Stimulated activated CD8-positive, alpha-beta memory T cell treated with anti-CD3 and anti-CD28 coated beads, Interleukin-7, amount 100 ng/mL, for 48 hours (primary cell): ENCODE results near the gene RAMAC.
"Not testable (repeated sequence)": the region's sequence is repeated elsewhere in the genome, so short reads cannot be mapped to it uniquely, and the experiment has no call there.

Experiments used
- DNase-seq, 2 donors: peaks; one replicate each; pipeline ENCODE4 v3.0.0-alpha.2; 2020; ENCODE audit warnings: low read depth in 1 of 2; ENCODE audit errors: extremely low read depth in 1 of 2

RAMAC gene

DNA sequence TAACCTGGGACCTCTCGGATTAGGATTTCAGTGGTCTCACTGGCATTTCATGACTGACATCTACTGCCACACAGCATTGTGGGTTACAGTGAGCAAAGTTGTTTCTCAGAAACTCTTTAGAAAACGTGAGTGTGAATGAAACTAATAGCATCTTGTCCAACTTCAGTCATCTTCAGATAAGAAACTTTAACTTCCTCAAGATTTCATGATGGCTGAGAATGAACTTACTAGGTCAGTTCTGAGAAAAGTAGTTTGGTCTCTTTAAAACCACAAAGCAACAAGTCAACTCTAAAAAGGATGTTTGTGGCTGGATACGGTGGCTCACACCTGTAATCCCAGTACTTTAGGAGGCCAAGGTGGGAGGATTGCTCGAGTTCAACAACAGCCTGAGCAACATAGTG, 19.3 kb upstream of the RAMAC start:
- no peak for DNase-seq

DNA sequence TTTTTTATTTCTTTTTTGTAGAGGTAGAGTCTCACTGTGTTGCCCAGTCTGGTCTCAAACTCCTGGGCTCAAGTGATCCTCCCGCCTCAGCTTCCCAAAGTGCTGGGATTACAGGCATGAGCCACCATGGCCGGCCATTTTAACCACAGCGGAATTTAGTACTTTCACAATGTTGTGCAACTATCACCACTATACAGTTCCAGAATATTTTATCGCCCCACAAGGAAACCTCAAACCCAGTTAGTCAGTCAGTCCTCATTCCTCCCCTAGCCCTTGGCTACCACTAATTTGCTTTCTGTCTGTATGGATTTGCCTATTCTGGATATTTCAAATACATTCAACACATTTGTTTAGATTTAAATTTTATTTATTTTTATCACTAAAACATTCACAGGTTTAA, 17.9 kb upstream of the RAMAC start:
- DNase-seq, result no peak

DNA sequence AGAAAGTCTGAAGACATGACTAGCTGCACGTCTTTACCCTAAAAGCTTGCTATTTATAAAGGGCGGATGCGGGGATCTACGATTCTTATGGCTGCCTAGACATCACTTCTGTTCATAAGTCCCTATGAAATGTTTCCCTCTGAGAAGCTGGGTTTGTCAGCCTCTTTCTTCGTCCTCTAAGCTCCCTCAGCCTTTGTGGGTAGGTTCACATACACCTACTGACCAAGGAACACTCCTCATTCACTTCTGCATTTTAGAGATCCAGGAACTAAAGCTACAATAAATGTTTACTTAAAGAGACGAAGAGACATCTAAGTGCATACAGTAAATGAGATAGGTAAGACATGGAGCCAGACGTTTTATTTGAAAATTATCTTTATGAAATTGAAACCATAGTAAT, 16.7 kb upstream of the RAMAC start:
- DNase-seq, result no peak

DNA sequence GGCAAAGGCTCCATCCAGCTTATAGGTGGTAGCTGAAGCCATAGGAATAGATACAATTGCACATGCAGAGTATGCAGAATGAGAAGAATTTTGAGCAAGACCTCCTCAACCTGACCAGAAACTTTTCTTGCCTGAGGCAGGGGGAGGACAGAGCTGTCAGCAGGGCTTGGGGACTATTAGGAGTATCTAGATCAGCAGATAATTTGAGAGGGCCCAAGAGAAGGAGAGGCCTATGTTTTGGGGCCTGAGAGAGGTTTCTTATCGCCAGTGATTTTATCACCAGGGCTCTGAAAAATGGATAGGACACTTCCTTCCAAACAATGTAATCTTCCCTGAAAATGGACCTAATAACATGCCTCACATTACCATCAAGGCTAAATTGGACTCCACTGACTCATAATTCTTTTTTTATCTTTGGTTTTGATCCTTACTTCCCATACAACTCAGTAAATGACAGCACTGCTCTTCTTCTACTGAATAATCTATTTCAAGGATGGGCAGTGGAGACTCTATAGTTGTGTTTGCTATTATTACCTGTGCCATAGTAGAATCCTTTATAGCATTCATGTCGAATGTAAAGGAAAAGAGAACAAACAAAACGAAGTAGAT, 15.8 kb upstream of the RAMAC start:
- DNase-seq, result no peak

DNA sequence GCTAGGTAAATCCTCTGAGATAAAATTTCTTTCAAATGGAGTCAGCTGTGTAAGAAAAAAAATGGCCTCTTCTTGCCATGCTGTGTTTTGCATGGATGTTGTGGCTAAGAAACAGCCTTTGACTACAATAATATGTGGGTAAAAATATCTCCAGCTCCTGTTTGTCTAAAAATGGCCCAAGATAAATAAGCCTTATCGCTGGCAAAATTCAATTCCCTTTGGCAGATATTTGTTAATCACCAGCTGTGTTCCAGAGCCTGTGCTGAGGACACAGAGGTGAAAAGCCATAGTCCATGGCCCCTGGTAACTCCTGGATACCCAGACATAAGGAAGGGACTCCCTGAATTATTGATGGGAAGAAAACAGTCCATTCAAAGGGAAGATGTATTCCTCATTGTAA, 15.3 kb upstream of the RAMAC start:
- no peak for DNase-seq

DNA sequence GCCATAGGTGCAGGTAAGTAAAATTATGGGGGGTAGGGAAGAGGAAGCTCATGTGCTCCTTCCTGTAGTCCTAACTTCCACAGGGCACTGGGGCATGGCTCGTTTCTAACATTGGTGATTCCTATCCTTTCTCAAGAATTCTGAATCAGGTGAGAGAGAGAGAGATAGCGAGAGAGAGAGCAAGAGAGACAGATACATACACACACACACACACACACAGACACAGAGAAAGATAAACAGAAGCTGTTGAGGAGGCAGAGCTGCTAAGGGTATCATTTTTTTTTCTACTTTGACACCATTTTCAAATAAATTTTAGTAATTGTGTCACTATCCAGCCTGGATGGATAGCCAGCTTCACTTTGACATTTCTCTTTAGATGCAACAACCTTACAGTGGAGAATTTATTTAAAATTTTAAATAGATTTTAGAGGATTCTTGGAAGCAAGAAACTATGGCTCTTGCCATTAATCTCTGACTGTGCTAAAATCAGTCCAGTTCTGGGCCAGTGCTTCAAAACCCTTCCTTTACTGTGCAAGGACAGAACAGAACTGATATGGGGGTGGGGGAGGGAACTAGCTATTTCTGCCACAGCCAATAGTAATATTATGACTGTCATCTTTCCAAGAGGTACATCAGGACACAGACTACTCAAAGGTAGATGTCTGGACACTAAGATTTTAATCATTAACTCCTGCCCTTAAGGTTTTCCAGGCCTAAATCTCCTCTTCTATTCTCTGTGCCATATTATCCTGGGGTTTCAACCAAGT, 14.6 kb upstream of the RAMAC start:
- DNase-seq, result no peak

DNA sequence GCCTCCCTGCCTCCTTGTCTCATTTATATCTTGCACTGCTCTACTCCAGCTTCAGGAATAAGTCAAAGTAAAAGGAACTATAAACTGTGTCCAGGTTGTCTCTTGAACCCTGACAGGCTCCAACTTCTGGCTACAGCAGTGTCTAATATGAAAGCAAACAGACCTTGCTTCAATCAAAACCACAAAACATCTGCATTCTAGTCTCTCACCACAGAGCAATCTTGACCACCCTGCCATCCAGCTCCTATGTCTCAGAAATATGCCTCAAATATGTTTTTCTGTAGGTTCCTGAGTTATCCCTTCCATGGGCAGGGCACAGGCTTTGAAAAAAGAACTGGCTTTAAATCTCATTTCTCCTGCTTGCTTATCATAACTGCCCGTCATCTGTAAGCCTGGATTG, 13.0 kb upstream of the RAMAC start:
- DNase-seq, result no peak

DNA sequence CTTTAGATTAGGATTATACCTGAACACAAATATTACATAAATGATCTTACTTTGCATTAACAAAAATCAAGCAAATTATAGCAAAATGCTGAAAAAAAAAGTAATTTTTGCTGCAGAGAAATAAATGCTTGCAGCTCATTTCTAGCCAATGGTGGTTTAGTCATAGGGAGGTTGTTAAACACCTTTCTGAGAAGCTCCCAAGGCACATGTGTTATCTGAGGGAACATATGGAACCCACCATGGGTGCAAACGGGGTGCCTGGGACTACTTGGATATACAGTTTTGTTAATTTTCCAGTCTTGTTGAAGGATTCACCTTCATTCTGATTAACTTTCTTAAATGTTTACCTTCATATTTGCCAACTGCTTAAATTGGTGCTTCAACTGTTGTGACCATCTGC, 8.9 kb upstream of the RAMAC start:
- no peak for DNase-seq

DNA sequence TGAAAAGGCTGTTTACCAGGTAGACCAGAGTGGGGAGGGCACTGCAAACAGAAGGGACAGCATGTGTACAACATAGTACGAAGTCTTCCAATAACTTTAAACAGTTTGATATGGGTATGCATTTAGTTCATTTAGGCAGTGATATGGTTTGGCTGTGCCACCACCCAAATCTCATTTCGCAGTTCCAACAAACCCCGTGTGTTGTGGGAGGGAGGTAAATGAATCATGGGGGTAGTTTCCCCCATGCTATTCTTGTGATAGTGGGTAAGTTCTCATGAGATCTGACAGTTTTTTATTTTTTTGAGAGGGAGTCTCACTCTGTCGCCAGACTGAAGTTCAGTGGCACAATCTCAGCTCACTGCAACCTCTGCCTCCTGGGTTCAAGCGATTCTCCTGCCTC, 7.6 kb upstream of the RAMAC start:
- no peak for DNase-seq

DNA sequence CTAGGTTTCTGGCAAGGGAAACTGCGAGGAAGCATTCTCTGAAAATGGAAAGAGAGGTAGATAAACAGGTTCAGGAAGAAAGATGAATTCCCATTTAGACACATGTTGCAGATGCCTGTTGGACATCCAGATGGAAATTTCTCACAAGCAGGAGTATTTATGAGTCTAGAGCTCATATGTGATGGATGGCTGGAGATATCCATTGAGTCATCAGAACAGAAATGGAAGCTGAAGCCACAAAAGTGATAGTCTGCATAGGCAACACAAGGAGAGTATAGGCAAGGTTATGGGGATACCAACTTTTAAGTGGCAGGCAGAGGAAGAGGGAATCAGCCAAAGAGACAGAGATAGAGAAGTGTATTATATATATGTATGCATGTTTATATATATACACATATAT, 6.3 kb upstream of the RAMAC start:
- no peak for DNase-seq

DNA sequence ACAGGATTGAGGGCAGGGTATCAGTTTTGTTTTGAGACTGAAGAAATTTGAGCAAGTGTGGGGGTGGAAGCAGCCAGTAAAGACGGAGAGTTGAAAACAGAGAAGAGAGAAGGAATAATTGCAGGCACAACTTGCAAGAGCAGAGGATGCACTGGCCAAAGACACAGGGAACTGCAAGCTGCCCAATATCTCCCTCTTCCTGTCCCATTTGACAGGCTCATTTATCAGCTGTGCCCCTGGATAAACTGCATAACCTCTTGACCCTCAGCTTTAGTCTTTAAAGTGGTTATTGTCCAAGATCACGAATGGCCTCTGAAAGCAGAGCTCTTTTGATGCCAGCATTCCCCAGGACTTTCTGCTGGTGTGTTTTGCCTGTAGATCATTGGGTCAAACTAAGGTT, 5.0 kb upstream of the RAMAC start:
- no peak for DNase-seq

DNA sequence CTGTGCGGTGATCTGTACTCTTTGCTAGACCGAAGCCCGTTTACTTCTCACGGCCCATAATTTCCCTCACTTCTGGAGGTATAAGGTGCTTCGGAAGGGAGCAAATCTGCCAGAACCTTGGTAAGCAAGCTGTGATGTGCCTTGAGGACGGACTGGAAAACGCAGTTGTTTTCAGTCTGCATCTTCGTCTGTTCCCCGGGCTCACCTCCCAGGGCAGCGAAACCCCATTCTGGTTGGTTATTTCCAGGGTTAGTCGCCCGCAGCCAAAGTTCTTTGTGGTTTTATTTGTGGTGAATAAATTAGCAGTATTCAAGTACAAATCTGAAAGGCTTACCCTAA, 401 bp downstream of the RAMAC start:
- no peak for DNase-seq

DNA sequence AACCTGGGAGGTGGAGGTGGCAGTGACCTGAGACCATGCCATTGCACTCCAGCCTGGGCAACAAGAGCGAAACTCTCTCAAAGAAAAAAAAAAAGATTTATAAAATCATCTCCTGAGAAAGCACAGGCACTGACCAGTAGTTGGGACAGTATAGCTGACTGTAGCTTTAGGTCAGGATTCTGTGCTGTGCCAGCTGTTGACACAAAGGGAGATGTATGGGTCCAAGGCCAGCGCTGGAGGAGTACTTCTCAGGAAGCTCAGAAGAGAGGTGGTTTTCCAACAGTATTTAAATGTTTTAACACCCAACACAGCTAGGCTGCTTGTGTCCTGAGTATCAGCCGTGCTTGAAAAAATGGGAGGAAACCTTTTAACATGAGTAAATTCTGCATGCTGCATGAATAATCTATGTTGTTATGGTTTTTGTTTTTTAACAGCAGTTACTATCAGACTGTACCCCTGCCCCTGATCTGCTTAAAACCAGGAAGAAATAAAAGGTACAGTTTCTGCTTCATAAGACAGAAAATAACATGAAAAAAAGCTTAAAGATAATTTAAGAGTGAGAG, 6.5 kb downstream of the RAMAC start:
- DNase-seq, result no peak

DNA sequence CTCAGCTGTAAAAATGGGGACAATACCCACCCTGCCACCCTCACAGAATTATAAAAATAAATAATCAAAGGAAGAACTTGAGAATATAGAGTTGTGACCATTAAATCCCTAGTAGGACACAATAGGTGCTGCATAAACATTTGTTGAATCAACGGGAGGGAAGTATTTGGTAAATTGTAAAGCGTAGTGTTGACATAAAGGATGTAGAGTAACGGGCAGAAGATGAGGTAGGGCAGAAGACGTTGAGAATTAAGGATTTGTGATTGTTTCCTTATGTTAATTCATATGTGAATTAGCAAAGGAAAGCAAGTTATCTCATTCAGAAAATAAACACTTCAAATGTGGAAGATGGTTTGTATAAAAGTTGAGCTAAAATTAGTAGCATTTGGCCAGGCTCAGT, 7.1 kb downstream of the RAMAC start:
- no peak for DNase-seq

DNA sequence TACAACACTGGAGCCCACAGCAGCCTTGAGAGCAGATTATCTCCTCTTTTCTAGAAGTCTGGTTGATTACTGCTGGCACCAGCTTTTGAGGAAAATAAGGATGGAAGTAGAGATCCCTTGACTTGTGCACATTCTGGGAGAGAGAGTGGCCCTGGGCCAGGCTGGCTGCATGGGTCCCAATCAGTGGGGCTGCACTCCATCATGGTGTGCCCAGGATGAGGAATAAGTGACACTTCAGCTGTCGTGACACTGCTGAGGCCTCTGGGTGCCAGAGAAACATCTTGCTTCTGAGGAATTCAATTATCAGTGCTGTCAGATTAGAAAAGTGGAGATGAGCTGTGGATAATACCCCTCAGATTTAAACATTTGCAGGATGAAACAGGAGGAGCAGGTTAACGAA, 9.1 kb downstream of the RAMAC start:
- no peak for DNase-seq

DNA sequence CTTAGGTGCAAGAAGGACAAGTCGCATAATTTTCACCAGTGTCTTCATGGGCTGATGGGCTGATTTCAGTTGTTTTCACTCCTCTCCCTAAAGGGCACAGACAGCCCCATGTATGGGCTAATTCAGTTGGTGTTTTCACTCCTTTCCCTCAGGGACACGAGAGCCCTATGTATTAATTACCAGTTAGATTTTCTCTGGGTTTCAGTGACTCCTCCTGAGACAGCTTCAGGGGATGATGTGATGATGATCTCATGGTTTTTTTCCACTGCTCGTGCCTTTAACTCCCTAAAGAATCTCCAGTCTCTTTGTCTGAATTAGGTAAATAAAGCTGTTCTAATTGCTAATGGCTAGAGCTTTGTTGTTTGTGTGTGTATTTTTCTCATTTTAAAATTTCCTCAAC, 9.9 kb downstream of the RAMAC start:
- no peak for DNase-seq

DNA sequence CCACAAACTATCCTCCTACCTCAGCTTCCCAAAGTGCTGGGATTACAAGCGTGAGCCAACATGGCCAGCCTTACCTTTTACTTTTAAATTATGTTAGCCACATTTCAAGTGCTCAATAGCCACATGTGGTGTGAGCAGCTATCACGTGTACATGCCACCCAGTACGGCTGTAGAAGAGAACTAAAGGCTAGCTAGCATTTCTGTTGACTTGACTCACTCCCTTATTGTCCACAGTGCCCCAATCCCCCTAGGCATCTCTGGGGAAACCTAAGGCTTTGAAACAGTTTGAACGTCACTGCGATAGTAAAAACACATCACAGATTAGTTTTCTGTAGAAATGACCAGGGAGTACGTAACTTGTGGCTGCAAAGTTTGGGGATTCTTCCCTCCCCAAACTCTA, 13.4 kb downstream of the RAMAC start:
- DNase-seq, result no peak

DNA sequence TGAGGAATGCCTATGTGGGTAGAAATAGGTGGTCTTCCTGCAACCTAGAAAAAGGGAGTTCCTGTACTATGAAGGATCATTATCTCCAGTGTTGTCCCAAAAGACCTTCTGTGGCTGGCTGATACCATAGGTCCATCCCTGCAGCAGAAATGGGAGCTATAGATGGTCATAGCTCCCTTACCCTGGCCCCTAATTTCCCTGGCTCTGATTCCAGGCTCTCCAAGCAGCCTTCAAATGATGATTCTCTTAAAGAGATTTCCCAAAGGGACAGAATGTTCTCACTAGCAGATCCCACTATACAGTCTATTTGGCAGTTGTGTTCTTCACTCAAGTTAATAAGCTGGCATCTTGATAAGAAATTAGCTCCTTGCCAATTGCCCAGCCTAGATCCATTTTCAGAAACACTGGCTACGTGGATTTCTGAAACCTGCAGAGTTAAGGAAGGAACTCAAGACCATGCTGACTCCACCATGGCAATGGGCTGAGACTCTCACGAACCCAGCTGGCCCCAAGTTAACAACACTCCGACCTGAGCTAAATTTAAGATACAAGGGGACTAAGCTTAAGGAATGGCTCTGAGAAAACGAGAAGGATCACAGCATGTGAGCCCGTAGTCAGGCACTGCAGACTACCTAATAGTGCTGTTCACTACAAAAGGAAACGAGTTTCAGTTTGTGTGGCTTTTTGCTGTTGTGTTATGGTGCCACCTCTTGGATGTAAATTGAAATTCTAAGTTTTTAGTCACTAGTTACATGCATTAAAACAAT, 14.1 kb downstream of the RAMAC start:
- no peak for DNase-seq

DNA sequence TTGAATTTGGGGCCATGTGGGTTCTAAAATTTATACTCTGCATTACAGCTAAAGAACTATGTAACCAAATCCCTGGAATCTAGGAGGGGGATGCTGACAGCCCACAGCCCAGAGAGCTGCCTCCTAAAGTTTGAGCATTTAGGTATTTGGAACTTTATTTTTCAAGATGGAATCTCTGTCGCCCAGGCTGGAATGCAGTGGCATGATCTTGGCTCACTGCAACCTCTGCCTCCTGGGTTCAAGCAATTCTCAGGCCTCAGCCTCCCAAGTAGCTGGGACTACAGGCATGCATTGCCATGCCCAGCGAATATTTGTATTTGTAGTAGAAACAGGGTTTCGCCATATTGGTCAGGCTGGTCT, 14.6 kb downstream of the RAMAC start:
- DNase-seq, result not testable (repeated sequence)

DNA sequence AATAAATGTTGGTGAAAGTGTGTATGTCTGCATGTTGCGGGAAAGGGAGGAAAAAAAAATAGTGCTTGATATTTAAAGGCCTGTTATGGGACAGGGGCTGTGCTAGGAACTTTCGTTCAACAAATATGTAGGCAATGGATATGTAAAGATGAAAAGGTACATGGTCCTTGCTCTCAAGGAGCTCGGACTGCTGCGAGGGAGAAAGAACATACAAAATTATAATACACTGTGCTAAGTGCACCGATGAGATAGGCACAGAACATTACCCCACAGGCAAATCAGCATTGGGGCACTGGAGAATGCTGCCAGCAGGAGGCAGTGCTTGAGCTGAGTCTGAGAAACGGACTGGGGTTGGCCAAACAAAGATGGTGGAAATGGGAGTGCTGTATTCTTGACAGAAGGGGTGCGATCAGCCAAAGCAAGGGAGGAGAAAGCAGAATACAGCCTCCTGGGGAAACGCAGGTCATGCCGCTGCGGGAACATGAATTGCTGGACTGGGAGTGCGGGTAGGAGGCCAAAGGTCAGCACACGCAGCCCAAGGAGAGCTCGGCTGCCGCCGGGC, 24.8 kb downstream of the RAMAC start:
- peak; percentile 54 to 69 for DNase-seq

DNA sequence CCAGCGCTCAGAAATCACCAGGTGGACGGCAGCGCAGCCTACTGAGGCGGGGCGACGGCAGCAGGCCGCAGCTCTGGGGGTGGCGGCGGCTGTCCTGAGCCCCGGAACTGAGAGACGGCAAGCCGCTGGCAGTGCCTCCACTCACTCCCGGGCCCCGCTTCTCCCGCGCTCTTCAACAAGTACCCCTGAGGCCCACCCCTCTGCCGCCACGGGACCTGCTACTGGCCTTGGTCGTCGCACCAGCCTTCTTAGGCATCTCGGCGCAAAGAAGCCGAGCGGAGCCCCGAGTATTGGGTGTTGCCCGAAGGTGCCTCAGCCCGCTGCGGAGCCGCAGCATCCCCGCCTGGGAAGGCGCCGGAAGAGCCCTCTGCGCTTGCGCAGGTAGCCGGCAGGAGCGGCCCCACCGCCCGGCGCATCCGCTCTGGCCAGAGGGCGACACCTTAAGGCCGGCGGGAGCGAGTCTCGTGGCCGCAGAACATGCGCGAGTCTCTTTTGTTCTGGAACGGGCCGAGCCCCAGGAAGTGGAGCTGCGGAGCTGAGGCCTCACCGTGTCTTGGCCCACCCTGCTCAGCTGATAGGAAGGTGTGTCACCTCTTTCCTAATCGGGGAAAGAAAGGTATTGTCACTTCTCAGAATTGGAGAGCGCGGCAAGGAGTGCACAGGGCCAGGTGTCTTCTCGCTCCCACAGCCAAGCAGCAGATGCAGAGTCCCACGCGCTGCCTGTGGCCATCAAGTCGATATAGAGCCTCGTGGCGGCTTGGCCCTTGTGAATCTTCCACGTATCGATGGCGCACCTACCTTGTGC, 25.5 kb downstream of the RAMAC start, which contains the start of gene C15orf40:
C15orf40 (minus strand) TSS at position 369 of the 805 bp plus-strand sequence; CDS start at position 337, 32 bp downstream.
- DNase-seq, result peak; percentile 81 to 86
